Vagina (tissue), 2 donors: ENCODE results near the gene ABAT. TPM values are rescaled to one million over a fixed set of nuclear protein-coding genes. Genes with fewer than 3 reads are reported as not detected.
A peak's percentile ranks its signal among the peaks of the same experiment; 100 is the strongest.

Experiments
- DNase-seq, 2 donors: peaks; one replicate each; pipeline ENCODE4 v3.0.0-alpha.2; 2017; ENCODE audit errors: extremely low spot score in 2 of 2
- H3K27ac ChIP-seq: fragments of 200-600 bp; sonication (generic); one replicate; pipeline ENCODE4 v1.5.1; 2019
- H3K27me3 ChIP-seq: fragments of 200-600 bp; sonication (generic); one replicate; pipeline ENCODE4 v1.5.1; 2019
- H3K36me3 ChIP-seq, 2 donors: fragments of 200-600 bp; sonication (generic); one replicate each; pipeline ENCODE4 v1.5.1; 2017 to 2019
- H3K4me1 ChIP-seq: fragments of 200-600 bp; sonication (generic); one replicate; pipeline ENCODE4 v1.5.1; 2019
- H3K4me3 ChIP-seq, 2 donors: fragments of 200-600 bp; sonication (generic); 1 replicate in 1 of 2; 2 replicates in 1 of 2; pipeline ENCODE4 v1.5.1; 2016 to 2019
- H3K9me3 ChIP-seq: fragments of 200-600 bp; sonication (generic); one replicate; pipeline ENCODE4 v1.5.1; 2019
- CTCF ChIP-seq, 3 experiments: fragments of 450-650 bp in 2 of 3; fragments of 200-600 bp in 1 of 3; sonication (generic) in 1 of 3; IDR thresholded peaks; one replicate each; pipeline ENCODE4 v1.5.1; 2017 to 2019; ENCODE audit warnings: antibody characterized with exemption in 3 of 3, mild to moderate bottlenecking in 2 of 3, moderate library complexity in 2 of 3
- POLR2A ChIP-seq, 2 donors: fragments of 450-650 bp; IDR thresholded peaks; one replicate each; pipeline ENCODE4 v1.6.1; 2017; ENCODE audit warnings: antibody characterized with exemption in 2 of 2, mild to moderate bottlenecking in 2 of 2, moderate library complexity in 2 of 2
- POLR2AphosphoS5 ChIP-seq, 2 donors: sonication (generic); formaldehyde crosslinking; IDR thresholded peaks; one replicate each; pipeline ENCODE4 v1.9.0; 2017; ENCODE audit warnings: antibody characterized with exemption in 2 of 2, mild to moderate bottlenecking in 2 of 2, low read depth in 1 of 2; ENCODE audit not compliant: insufficient read depth in 1 of 2
- intact Hi-C: fragments of 100-400 bp; cut with DNase I; formaldehyde crosslinking; loops from one replicate; pipeline ENCODE4 v1.15.1; 2023
- total RNA-seq: library from RNA; depleted of rRNA; stranded (reverse); fragments of >200 nt; gene quantifications from one replicate; pipeline ENCODE4 v1.2.3, GENCODE V29; 2016

Gene ABAT
- total RNA-seq, 1 donor from 2014 or later = 3.9 TPM

- no peak for TF ChIP-seq CTCF (IDR thresholded peaks at IDR 0.05)
- no peak overlapping the region for H3K4me3 ChIP-seq
- H3K36me3 ChIP-seq = no peaks in the 10 kb centered on the region
- H3K4me1 ChIP-seq = no peaks in the 10 kb centered on the region
- DNase-seq = no peak
- H3K27me3 ChIP-seq = no peaks in the 10 kb centered on the region
- H3K27ac ChIP-seq = no peak overlapping the region
- intact Hi-C loops = loop anchor here (5.0 kb wide), 1 partner anchor 221 kb away; no protein-coding TSS in a partner anchor
- no peaks in the 10 kb centered on the region for H3K9me3 ChIP-seq
Measured at GRCh38 chr16:8656376-8656775, 18.0 kb upstream of the ABAT start.

GRCh38 chr16:8660841-8661301, 13.5 kb upstream of the ABAT start:
- H3K27me3 ChIP-seq = no peaks in the 10 kb centered on the region
- H3K4me1 ChIP-seq = no peaks in the 10 kb centered on the region
- DNase-seq = no peak
- H3K4me3 ChIP-seq = no peak overlapping the region
- no peak overlapping the region for H3K27ac ChIP-seq
- intact Hi-C loops = loop anchor here (10.0 kb wide), 1 partner anchor 134 kb away; the partner anchor contains the start of genes PMM2 and TMEM186
- H3K9me3 ChIP-seq = no peaks in the 10 kb centered on the region
- peaks cover 0 to 7% of the 10 kb centered on the region in 2 donors for H3K36me3 ChIP-seq
- TF ChIP-seq CTCF (IDR thresholded peaks at IDR 0.05) (peak; percentile 30 to 52 (median 36)), POLR2AphosphoS5 (IDR thresholded peaks at IDR 0.05; ENCODE audit: insufficient read depth in 1 of 2, low read depth in 1 of 2) (no peak)

GRCh38 chr16:8661703-8662102, 12.7 kb upstream of the ABAT start:
- Histone ChIP-seq H3K27me3 (no peaks in the 10 kb centered on the region), H3K4me1 (no peaks in the 10 kb centered on the region), H3K27ac (no peak overlapping the region), H3K36me3 (peaks cover 0 to 7% of the 10 kb centered on the region in 2 donors), H3K4me3 (no peak overlapping the region), H3K9me3 (no peaks in the 10 kb centered on the region)
- DNase-seq = no peak
- TF ChIP-seq POLR2AphosphoS5 (IDR thresholded peaks at IDR 0.05; ENCODE audit: insufficient read depth in 1 of 2, low read depth in 1 of 2) = no peak
- no peak for TF ChIP-seq CTCF (IDR thresholded peaks at IDR 0.05)
- no peak for TF ChIP-seq POLR2A (IDR thresholded peaks at IDR 0.05)
- intact Hi-C loops = loop anchor here (10.0 kb wide), 1 partner anchor 133 kb away; the partner anchor contains the start of genes PMM2 and TMEM186

- no peaks in the 10 kb centered on the region for H3K4me1 ChIP-seq
- no peaks in the 10 kb centered on the region for H3K9me3 ChIP-seq
- intact Hi-C loops = loop anchor here (10.0 kb wide), 1 partner anchor 131 kb away; the partner anchor contains the start of genes PMM2 and TMEM186
- no peak overlapping the region for H3K4me3 ChIP-seq
- no peak for TF ChIP-seq POLR2A (IDR thresholded peaks at IDR 0.05)
- no peak for TF ChIP-seq CTCF (IDR thresholded peaks at IDR 0.05)
- TF ChIP-seq POLR2AphosphoS5 (IDR thresholded peaks at IDR 0.05; ENCODE audit: insufficient read depth in 1 of 2, low read depth in 1 of 2) = no peak
- DNase-seq = no peak
- H3K36me3 ChIP-seq = peaks cover 0 to 7% of the 10 kb centered on the region in 2 donors
- H3K27me3 ChIP-seq = no peaks in the 10 kb centered on the region
- H3K27ac ChIP-seq = no peak overlapping the region
Measured at GRCh38 chr16:8663192-8664089, 11.0 kb upstream of the ABAT start.

- Histone ChIP-seq H3K9me3 (no peaks in the 10 kb centered on the region), H3K36me3 (peaks cover 0 to 7% of the 10 kb centered on the region in 2 donors), H3K4me1 (no peaks in the 10 kb centered on the region), H3K27ac (no peak overlapping the region), H3K4me3 (no peak overlapping the region), H3K27me3 (no peaks in the 10 kb centered on the region)
- intact Hi-C loops = loop anchor here (10.0 kb wide), 1 partner anchor 129 kb away; the partner anchor contains the start of genes PMM2 and TMEM186
- TF ChIP-seq CTCF (IDR thresholded peaks at IDR 0.05) (no peak), POLR2AphosphoS5 (IDR thresholded peaks at IDR 0.05; ENCODE audit: insufficient read depth in 1 of 2, low read depth in 1 of 2) (no peak), POLR2A (IDR thresholded peaks at IDR 0.05) (no peak)
- no peak for DNase-seq
Measured at GRCh38 chr16:8665529-8665928, 8.9 kb upstream of the ABAT start.
